NCI-H1417 treated with DMSO at 0.1 percent for 48 hours (cell line): ENCODE results near the gene ADGRE3.
"Not testable (repeated sequence)": the region's sequence is repeated elsewhere in the genome, so short reads cannot be mapped to it uniquely, and the experiment has no call there.

Experiments
- DNase-seq: peaks from one replicate; lab custom pipeline; 2025; lab: John Stamatoyannopoulos, UW

ADGRE3 gene

GRCh38 chr19:14661372-14661924 is 13.2 kb downstream of the ADGRE3 start:
- DNase-seq = no peak

GRCh38 chr19:14659874-14660489 is 14.7 kb downstream of the ADGRE3 start:
- DNase-seq = no peak

GRCh38 chr19:14655726-14656125 is 18.9 kb downstream of the ADGRE3 start:
- DNase-seq = no peak

- no peak for DNase-seq
Observed at GRCh38 chr19:14654786-14655560, 19.7 kb downstream of the ADGRE3 start.

GRCh38 chr19:14650161-14650560 is 24.5 kb downstream of the ADGRE3 start:
- DNase-seq = no peak

GRCh38 chr19:14649020-14649419 is 25.6 kb downstream of the ADGRE3 start:
- DNase-seq = no peak

GRCh38 chr19:14648506-14648905 is 26.1 kb downstream of the ADGRE3 start:
- DNase-seq = no peak

GRCh38 chr19:14639536-14640277 is 34.9 kb downstream of the ADGRE3 start:
- no peak for DNase-seq

GRCh38 chr19:14632286-14632685 is 42.4 kb downstream of the ADGRE3 start:
- DNase-seq = no peak

GRCh38 chr19:14629557-14629956 is 45.1 kb downstream of the ADGRE3 start:
- DNase-seq = no peak

GRCh38 chr19:14624491-14624890 is 50.2 kb downstream of the ADGRE3 start:
- DNase-seq = not testable (repeated sequence)

GRCh38 chr19:14619404-14619803 is 55.2 kb downstream of the ADGRE3 start:
- DNase-seq = no peak

- DNase-seq = no peak
Observed at GRCh38 chr19:14616407-14616806, 58.2 kb downstream of the ADGRE3 start.

- no peak for DNase-seq
Observed at GRCh38 chr19:14615623-14616022, 59.0 kb downstream of the ADGRE3 start.

- DNase-seq = no peak
Observed at GRCh38 chr19:14614099-14614412, 60.6 kb downstream of the ADGRE3 start.

- not testable (repeated sequence) for DNase-seq
Observed at GRCh38 chr19:14613399-14614098, 61.1 kb downstream of the ADGRE3 start.

- DNase-seq = no peak
Observed at GRCh38 chr19:14612657-14613056, 62.0 kb downstream of the ADGRE3 start.

GRCh38 chr19:14612242-14612641 is 62.4 kb downstream of the ADGRE3 start:
- DNase-seq = not testable (repeated sequence)

- no peak for DNase-seq
Observed at GRCh38 chr19:14611051-14611450, 63.6 kb downstream of the ADGRE3 start.

- no peak for DNase-seq
Observed at GRCh38 chr19:14606627-14607026, 68.0 kb downstream of the ADGRE3 start.

- DNase-seq = no peak
Observed at GRCh38 chr19:14603990-14604387, 70.7 kb downstream of the ADGRE3 start.

- no peak for DNase-seq
Observed at GRCh38 chr19:14599548-14600147, 75.0 kb downstream of the ADGRE3 start.
